HCT116 (cell line): ENCODE data around the gene FAM167B. TPM values are rescaled to one million over a fixed set of nuclear protein-coding genes. Genes with fewer than 3 reads are reported as not detected.

Experiments used
- ATAC-seq: fragments of 200-7000 bp; cut with Tn5 transposase; 2 replicates; pipeline ENCODE4 v1.9.1; 2020; ENCODE audit warnings: mild to moderate bottlenecking, moderate library complexity
- BruUV-seq: library from RNA; stranded (reverse); fragments of 400-500 nt; replicated peaks from 2 replicates; lab custom pipeline; 2021; lab: Mats Ljungman, UMichigan
- CTCF ChIA-PET: fragments of 300-600 bp; sonication (Branson Sonifier 250); formaldehyde crosslinking; loops from one replicate; lab custom pipeline; 2021; ENCODE audit warnings: antibody characterized with exemption; lab: Charles Lee
- POLR2A ChIA-PET: fragments of 300-600, 350-600 bp; sonication (Branson Sonifier 250); formaldehyde crosslinking; loops from one replicate; lab custom pipeline; 2021; ENCODE audit warnings: antibody characterized with exemption; lab: Charles Lee
- RAD21 ChIA-PET, 2 experiments: fragments of 300-600 bp; sonication (Branson Sonifier 250); formaldehyde crosslinking; loops; one replicate each; lab custom pipeline; 2023; ENCODE audit warnings: low total read pairs in 2 of 2; ENCODE audit not compliant: uncharacterized antibody in 2 of 2, unreplicated experiment in 2 of 2, low non-redundant PET in 1 of 2; lab: Charles Lee
- DNase-seq: peaks from one replicate; pipeline ENCODE4 v3.0.0-alpha.2; 2010; ENCODE audit warnings: low read depth, low spot score
- H2AFZ ChIP-seq: fragments of 200-600 bp; shearing (Covaris generic), sonication (generic); 2 replicates; pipeline ENCODE4 v1.6.1; 2017; ENCODE audit warnings: low read depth, mixed run types, mixed read lengths, antibody characterized with exemption, low read length; ENCODE audit not compliant: poor library complexity, severe bottlenecking
- H3K27ac ChIP-seq: 2 replicates; pipeline ENCODE4 v1.5.1; 2012; ENCODE audit warnings: low read depth, low read length
- H3K27me3 ChIP-seq: fragments of 200-600 bp; sonication (generic); 2 replicates; pipeline ENCODE4 v1.6.1; 2016; ENCODE audit warnings: mixed run types, low read length, mixed read lengths; ENCODE audit not compliant: insufficient read depth
- H3K36me3 ChIP-seq, 2 experiments: fragments of 200-500 bp in 1 of 2; fragments of 200-600 bp in 1 of 2; sonication (Bioruptor generic) in 1 of 2; sonication (generic) in 1 of 2; 2 replicates each; pipeline versions ENCODE4 v1.5.1 to v1.6.1; 2014 to 2016; ENCODE audit warnings: low read length in 2 of 2, inconsistent platforms in 1 of 2, mixed read lengths in 1 of 2, mixed run types in 1 of 2; ENCODE audit not compliant: insufficient read depth in 2 of 2, control insufficient read depth in 1 of 2
- H3K4me1 ChIP-seq, 2 experiments: fragments of 200-600 bp in 1 of 2; sonication (generic) in 1 of 2; 2 replicates each; pipeline versions ENCODE4 v1.5.1 to v1.6.1; 2012 to 2017; ENCODE audit warnings: low read length in 2 of 2, inconsistent platforms in 1 of 2, mild to moderate bottlenecking in 1 of 2, mixed read lengths in 1 of 2, mixed run types in 1 of 2, moderate library complexity in 1 of 2; ENCODE audit not compliant: insufficient read depth in 2 of 2, control insufficient read depth in 1 of 2
- H3K4me2 ChIP-seq: fragments of 200-600 bp; sonication (generic); 2 replicates; pipeline ENCODE4 v1.6.1; 2017; ENCODE audit warnings: mixed run types, low read length, mixed read lengths
- H3K4me3 ChIP-seq, 2 experiments: fragments of 200-600 bp in 1 of 2; sonication (generic) in 1 of 2; replicated peaks in 1 of 2; 2 replicates each; pipeline ENCODE4 v1.5.1; 2011 to 2016; ENCODE audit warnings: low read length in 2 of 2, control low read depth in 1 of 2, low read depth in 1 of 2, mild to moderate bottlenecking in 1 of 2, mixed read lengths in 1 of 2, mixed run types in 1 of 2
- H3K79me2 ChIP-seq: fragments of 200-600 bp; sonication (generic); 2 replicates; pipeline ENCODE4 v1.6.1; 2017; ENCODE audit warnings: mild to moderate bottlenecking, mixed run types, low read length, moderate library complexity, mixed read lengths; ENCODE audit not compliant: insufficient read depth
- H3K9ac ChIP-seq: fragments of 200-600 bp; sonication (generic); 2 replicates; pipeline ENCODE4 v1.6.1; 2016; ENCODE audit warnings: low read length, mixed read lengths
- H3K9me2 ChIP-seq: fragments of 200-600 bp; sonication (generic), shearing (Covaris generic); 2 replicates; pipeline ENCODE4 v1.6.1; 2017; ENCODE audit warnings: mixed run types, mild to moderate bottlenecking, moderate library complexity; ENCODE audit not compliant: insufficient read depth
- H3K9me3 ChIP-seq, 2 experiments: fragments of 200-500 bp in 1 of 2; fragments of 200-600 bp in 1 of 2; sonication (Bioruptor generic) in 1 of 2; sonication (generic) in 1 of 2; 2 replicates each; pipeline ENCODE4 v1.6.1; 2014 to 2017; ENCODE audit warnings: low read length in 2 of 2, mixed read lengths in 2 of 2, inconsistent platforms in 1 of 2, low read depth in 1 of 2, mild to moderate bottlenecking in 1 of 2, mixed run types in 1 of 2, moderate library complexity in 1 of 2; ENCODE audit not compliant: control insufficient read depth in 1 of 2, insufficient read depth in 1 of 2
- H4K20me1 ChIP-seq: fragments of 200-600 bp; sonication (generic), shearing (Covaris generic); 2 replicates; pipeline ENCODE4 v1.6.1; 2017; ENCODE audit warnings: mixed run types, mild to moderate bottlenecking, moderate library complexity; ENCODE audit not compliant: insufficient read depth
- EGR1 ChIP-seq: IDR thresholded peaks from 2 replicates; pipeline ENCODE4 v1.6.1; 2012; ENCODE audit warnings: low read depth
- EZH2phosphoT487 ChIP-seq: fragments of 200-600 bp; IDR thresholded peaks from 2 replicates; pipeline ENCODE4 v1.6.1; 2018; ENCODE audit warnings: antibody characterized with exemption, borderline replicate concordance
- JUND ChIP-seq: IDR thresholded peaks from 2 replicates; pipeline ENCODE4 v1.6.1; 2012
- POLR2A ChIP-seq: IDR thresholded peaks from 2 replicates; pipeline ENCODE4 v1.7.0; 2011; ENCODE audit warnings: borderline replicate concordance; ENCODE audit not compliant: insufficient read depth, insufficient read length; ENCODE audit errors: extremely low read depth
- POLR2AphosphoS5 ChIP-seq: IDR thresholded peaks from 2 replicates; pipeline ENCODE4 v1.6.1; 2011; ENCODE audit warnings: mild to moderate bottlenecking, low read depth, low read length, moderate library complexity
- SRF ChIP-seq: IDR thresholded peaks from 2 replicates; pipeline ENCODE4 v1.6.1; 2012; ENCODE audit warnings: low read depth
- YY1 ChIP-seq: IDR thresholded peaks from 2 replicates; pipeline ENCODE4 v1.6.1; 2011; ENCODE audit warnings: low read length, low read depth, moderate library complexity, mild to moderate bottlenecking; ENCODE audit not compliant: insufficient replicate concordance; ENCODE audit errors: extremely low read depth
- ZFX ChIP-seq: fragments of 450-650 bp; IDR thresholded peaks from 2 replicates; pipeline ENCODE4 v1.6.1; 2017
- intact Hi-C: fragments of 100-400 bp; cut with micrococcal nuclease; formaldehyde crosslinking; loops from 2 replicates; pipeline ENCODE4 v1.10.0; 2022
- total RNA-seq: library from RNA; stranded (reverse); gene quantifications from one replicate; pipeline ENCODE4 v1.2.1, GENCODE V29; 2021; ENCODE audit not compliant: unreplicated experiment
- TF ChIP-seq, protein P1 (sequence below): IDR thresholded peaks from 2 replicates; pipeline ENCODE4 v1.6.1; 2012
- TF ChIP-seq, protein P2 (sequence below): IDR thresholded peaks from 2 replicates; pipeline ENCODE4 v1.6.1; 2012

The FAM167B gene
- total RNA-seq, 1 experiment from 2014 or later, result 0.42 TPM

DNA sequence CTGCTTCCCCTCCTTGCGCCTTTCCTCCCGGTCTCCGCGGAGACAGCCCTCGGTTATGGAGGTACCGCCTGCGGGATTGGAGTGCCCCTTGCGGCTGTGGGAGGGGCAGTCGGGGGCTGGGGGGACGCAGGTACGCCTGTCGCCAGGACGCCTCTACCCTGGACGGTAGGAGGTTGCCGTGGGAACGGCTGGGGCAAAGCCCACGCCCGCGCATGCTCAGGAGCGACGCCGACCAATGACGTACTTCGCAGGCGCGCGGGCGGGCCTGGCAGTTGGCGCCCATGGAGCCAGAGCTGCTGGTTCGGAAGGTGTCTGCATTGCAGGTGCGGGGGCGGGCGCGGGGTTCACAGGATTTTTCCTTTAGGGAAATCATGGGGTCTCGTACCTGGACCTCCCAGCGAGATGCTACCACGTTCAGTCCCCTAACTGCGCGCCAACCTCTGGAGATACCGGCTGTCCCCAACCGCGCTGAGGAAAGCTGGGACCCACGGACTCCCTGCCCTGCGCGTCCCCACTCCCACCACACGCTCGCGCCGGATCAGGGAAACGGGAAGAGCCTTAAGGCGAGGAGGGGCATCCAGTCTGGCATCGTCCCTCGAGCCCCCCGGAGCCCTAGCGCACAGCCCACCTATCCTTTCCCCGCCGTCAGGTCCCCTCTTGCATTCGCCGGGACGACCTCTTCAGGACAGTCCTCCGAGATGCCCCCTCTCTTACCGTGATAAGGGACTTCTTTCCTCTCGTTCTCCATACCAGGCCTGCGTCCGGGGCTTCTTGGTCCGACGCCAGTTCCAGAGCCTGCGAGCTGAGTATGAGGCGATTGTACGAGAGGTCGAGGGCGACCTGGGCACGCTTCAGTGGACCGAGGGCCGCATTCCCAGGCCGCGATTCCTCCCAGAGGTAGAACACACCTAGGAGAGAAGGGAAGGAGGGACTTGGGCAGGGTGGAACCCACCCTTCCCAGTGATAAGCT lies 41.3 kb upstream of the FAM167B start, which contains the start of gene IQCC:
IQCC (plus strand) TSS at position 271 of the 970 bp plus-strand sequence; CDS start at position 282, 11 bp downstream.
- Histone ChIP-seq H3K9me3 (no peaks in the 10 kb centered on the region), H3K36me3 (peaks cover 0 to 11% of the 10 kb centered on the region in 2 experiments; a peak in 1 of 4 replicates), H3K4me1 (peaks cover 6 to 35% of the 10 kb centered on the region in 2 experiments; a peak in 3 of 4 replicates), H3K27me3 (no peaks in the 10 kb centered on the region), H3K79me2 (peaks cover 19% of the 10 kb centered on the region; the same call in 1 of the 2 replicates), H3K4me2 (peak within 1 kb of the TSS; percentile 91)
- ATAC-seq (peak; percentile 87), DNase-seq (peak; percentile 65)
- POLR2A ChIA-PET, result interaction anchor here (0.6 to 1.2 kb wide), 2 partner anchors 40 to 131 kb away, joined by 3 read pairs; partner anchors contain the start of gene MARCKSL1
- intact Hi-C loops, result no loop called here
- BruUV-seq, result TSS peak; percentile 86
- TF ChIP-seq, protein P1, sequence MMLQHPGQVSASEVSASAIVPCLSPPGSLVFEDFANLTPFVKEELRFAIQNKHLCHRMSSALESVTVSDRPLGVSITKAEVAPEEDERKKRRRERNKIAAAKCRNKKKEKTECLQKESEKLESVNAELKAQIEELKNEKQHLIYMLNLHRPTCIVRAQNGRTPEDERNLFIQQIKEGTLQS, result no peak; the same call in 1 of the 2 replicates
- TF ChIP-seq ZFX (peak; percentile 69; the same call in 1 of the 2 replicates), POLR2A (peak; percentile 44), EGR1 (peak; percentile 98), YY1 (peak; percentile 76), JUND (no peak), POLR2AphosphoS5 (peak; percentile 96), SRF (no peak; the same call in 1 of the 2 replicates), EZH2phosphoT487 (no peak)
- TF ChIP-seq, protein P2, sequence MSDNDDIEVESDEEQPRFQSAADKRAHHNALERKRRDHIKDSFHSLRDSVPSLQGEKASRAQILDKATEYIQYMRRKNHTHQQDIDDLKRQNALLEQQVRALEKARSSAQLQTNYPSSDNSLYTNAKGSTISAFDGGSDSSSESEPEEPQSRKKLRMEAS, result peak; percentile 49; the same call in 1 of the 2 replicates
- TF ChIP-seq, all 23 proteins: peak for 6
- Histone ChIP-seq H3K9ac (peak within 1 kb of the TSS; percentile 95), H3K9me2 (no peaks in the 10 kb centered on the region), H2AFZ (no peak within 1 kb of the TSS), H3K27ac (peak within 1 kb of the TSS; percentile 62), H3K4me3 (peak within 1 kb of the TSS; percentile 77 to 78), H4K20me1 (no peaks in the 10 kb centered on the region)
- ChIA-PET CTCF (interaction anchor here (0.9 to 1.0 kb wide), 2 partner anchors 10 kb away, joined by 3 to 4 read pairs; no protein-coding TSS in a partner anchor), RAD21 (no interaction called here)
